HUDEP-2 (cell line): ENCODE data around the gene GPR15LG.

Experiments used
- DNase-seq, 76 experiments: peaks; one replicate each; lab custom pipeline; 2025; ENCODE audit not compliant: unreplicated experiment in 76 of 76; lab: John Stamatoyannopoulos, UW

The GPR15LG gene

GRCh38 chr10:84211566-84211965, 38.0 kb downstream of the GPR15LG start:
- no peak for DNase-seq

GRCh38 chr10:84212014-84212413, 38.4 kb downstream of the GPR15LG start:
- DNase-seq: no peak

- DNase-seq: no peak
These were observed 39.5 kb downstream of the GPR15LG start for GRCh38 chr10:84213076-84213475.

- DNase-seq: no peak
These were observed 40.5 kb downstream of the GPR15LG start for GRCh38 chr10:84214046-84214572.

GRCh38 chr10:84214612-84215235, 41.1 kb downstream of the GPR15LG start:
- peak in 47 of 76 experiments; percentile 3 to 57 (median 30) for DNase-seq

GRCh38 chr10:84216834-84217233, 43.2 kb downstream of the GPR15LG start:
- no peak for DNase-seq

- DNase-seq: no peak
These were observed 44.1 kb downstream of the GPR15LG start for GRCh38 chr10:84217746-84218145.

- no peak for DNase-seq
These were observed 48.3 kb downstream of the GPR15LG start for GRCh38 chr10:84221916-84222315.

- DNase-seq: peak in 1 of 76 experiments; percentile 9
These were observed 50.9 kb downstream of the GPR15LG start for GRCh38 chr10:84224411-84225028.

GRCh38 chr10:84225427-84226173, 52.0 kb downstream of the GPR15LG start, which contains the start of gene LRIT2:
LRIT2 (minus strand) TSS chr10:84225544; CDS start chr10:84225520, 24 bp downstream.
- DNase-seq: no peak

GRCh38 chr10:84226616-84227015, 53.0 kb downstream of the GPR15LG start:
- DNase-seq: no peak

- DNase-seq: no peak
These were observed 54.2 kb downstream of the GPR15LG start for GRCh38 chr10:84227810-84228209.

GRCh38 chr10:84230359-84230758, 56.8 kb downstream of the GPR15LG start:
- DNase-seq: no peak

- DNase-seq: no peak
These were observed 58.8 kb downstream of the GPR15LG start for GRCh38 chr10:84232376-84232775.

GRCh38 chr10:84233940-84234339, 60.3 kb downstream of the GPR15LG start:
- DNase-seq: no peak

- no peak for DNase-seq
These were observed 60.9 kb downstream of the GPR15LG start for GRCh38 chr10:84234479-84234878.
